PC-3 (cell line): Measurements from ENCODE around the gene CPT1C. TPM values are rescaled to one million over a fixed set of nuclear protein-coding genes. Genes with fewer than 3 reads are reported as not detected.

ENCODE experiments used
- ATAC-seq: fragments of 200-7000 bp; cut with Tn5 transposase; 2 replicates; pipeline ENCODE4 v1.9.1; 2020; ENCODE audit warnings: mild to moderate bottlenecking, moderate library complexity
- BruUV-seq: library from RNA; stranded (reverse); fragments of 400-500 nt; replicated peaks from 2 replicates; lab custom pipeline; 2021; lab: Mats Ljungman, UMichigan
- CTCF ChIA-PET: fragments of 300-600 bp; sonication (Branson Sonifier 250); formaldehyde crosslinking; loops from one replicate; lab custom pipeline; 2022; ENCODE audit warnings: antibody characterized with exemption; lab: Charles Lee
- POLR2A ChIA-PET: fragments of 300-600 bp; sonication (Branson Sonifier 250); formaldehyde crosslinking; loops from one replicate; lab custom pipeline; 2022; ENCODE audit warnings: antibody characterized with exemption; ENCODE audit not compliant: unreplicated experiment; lab: Charles Lee
- DNase-seq: peaks from one replicate; pipeline ENCODE4 v3.0.0-alpha.2; 2015
- H2AFZ ChIP-seq: fragments of 300-600 bp; sonication (generic); 2 replicates; pipeline ENCODE4 v1.6.0; 2016; ENCODE audit warnings: antibody characterized with exemption, low read length
- H3F3A ChIP-seq: fragments of 300-600 bp; sonication (generic); one replicate; pipeline ENCODE4 v1.6.0; 2017; ENCODE audit warnings: antibody characterized with exemption, low read length, control low read depth, mild to moderate bottlenecking; ENCODE audit not compliant: unreplicated experiment
- H3K27ac ChIP-seq: fragments of 300-600 bp; sonication (generic); 2 replicates; pipeline ENCODE4 v1.5.1; 2016; ENCODE audit warnings: mild to moderate bottlenecking, low read length
- H3K27me3 ChIP-seq: fragments of 300-600 bp; sonication (generic); 2 replicates; pipeline ENCODE4 v1.6.1; 2016; ENCODE audit warnings: low read length, mixed read lengths
- H3K36me3 ChIP-seq: fragments of 300-600 bp; sonication (generic); 2 replicates; pipeline ENCODE4 v1.6.1; 2016; ENCODE audit warnings: low read depth, mixed run types, low read length, mixed read lengths
- H3K4me1 ChIP-seq: fragments of 300-600 bp; sonication (generic); 2 replicates; pipeline ENCODE4 v1.5.1; 2016; ENCODE audit warnings: low read length; ENCODE audit not compliant: insufficient read depth
- H3K4me2 ChIP-seq: fragments of 300-600 bp; sonication (generic); 2 replicates; pipeline ENCODE4 v1.6.0; 2016; ENCODE audit warnings: low read length
- H3K4me3 ChIP-seq: fragments of 300-600 bp; sonication (generic); 2 replicates; pipeline ENCODE4 v1.5.1; 2016; ENCODE audit warnings: mild to moderate bottlenecking, low read length, mixed read lengths
- H3K79me2 ChIP-seq: fragments of 300-600 bp; sonication (generic); 2 replicates; pipeline ENCODE4 v1.6.1; 2017; ENCODE audit warnings: low read length, mixed read lengths
- H3K9ac ChIP-seq: fragments of 300-600 bp; sonication (generic); 2 replicates; pipeline ENCODE4 v1.6.0; 2016; ENCODE audit warnings: mild to moderate bottlenecking, low read length
- H3K9me2 ChIP-seq: fragments of 300-600 bp; sonication (generic); replicated peaks from 2 replicates; pipeline ENCODE4 v1.6.1; 2016; ENCODE audit warnings: mixed run types, low read length, mixed read lengths
- H3K9me3 ChIP-seq: fragments of 300-600 bp; sonication (generic); 2 replicates; pipeline ENCODE4 v1.6.1; 2016; ENCODE audit warnings: low read length, mixed read lengths
- H4K20me1 ChIP-seq: fragments of 300-600 bp; sonication (generic); 2 replicates; pipeline ENCODE4 v1.6.1; 2016; ENCODE audit warnings: low read length, mixed read lengths
- CTCF ChIP-seq: fragments of 300-600 bp; sonication (generic); conservative IDR thresholded peaks from 2 replicates; pipeline ENCODE4 v1.5.1; 2017; ENCODE audit warnings: antibody characterized with exemption, low read depth, mild to moderate bottlenecking, low read length
- EZH2 ChIP-seq: fragments of 300-600 bp; sonication (generic); IDR thresholded peaks from one replicate; pipeline ENCODE4 v1.6.1; 2017; ENCODE audit warnings: antibody characterized with exemption, mild to moderate bottlenecking, low read length; ENCODE audit not compliant: unreplicated experiment
- EZH2phosphoT487 ChIP-seq: fragments of 300-600 bp; sonication (generic); IDR thresholded peaks from 2 replicates; pipeline ENCODE4 v1.6.1; 2018; ENCODE audit warnings: mild to moderate bottlenecking, antibody characterized with exemption, low read length, borderline replicate concordance
- intact Hi-C: fragments of 100-400 bp; cut with micrococcal nuclease; formaldehyde crosslinking; loops from 2 replicates; pipeline ENCODE4 v1.9.0; 2023
- total RNA-seq: library from RNA; depleted of rRNA; stranded (reverse); fragments of >200 nt; gene quantifications from 2 replicates; pipeline ENCODE4 v1.2.3, GENCODE V29; 2014

CPT1C gene
- total RNA-seq, 1 experiment from 2014 or later: 11.5 TPM

- intact Hi-C loops: loop anchor here (1.0 to 5.0 kb wide), 5 partner anchors 87 to 199 kb away; partner anchors contain the start of genes AKT1S1, PRR12, RPS11 and TBC1D17
- Histone ChIP-seq H3K4me1 (peaks cover 20% of the 10 kb centered on the region), H3K9me2 (no peaks in the 10 kb centered on the region), H2AFZ (no peak overlapping the region; the same call in 1 of the 2 replicates), H3K27me3 (no peaks in the 10 kb centered on the region), H3K9ac (peak overlapping the region; percentile 99), H3K27ac (peak overlapping the region; percentile 80), H3K4me2 (peak overlapping the region; percentile 99), H3K9me3 (no peaks in the 10 kb centered on the region), H4K20me1 (peaks cover 34% of the 10 kb centered on the region), H3K36me3 (peaks cover 28% of the 10 kb centered on the region), H3K4me3 (peak overlapping the region; percentile 86), H3F3A (no peaks in the 10 kb centered on the region), H3K79me2 (peaks cover 53% of the 10 kb centered on the region)
- DNase-seq: peak; percentile 75
- no peak for ATAC-seq
- no TSS peak for BruUV-seq
- ChIA-PET CTCF (no interaction called here), POLR2A (interaction anchor here (0.6 kb wide), 1 partner anchor 151 kb away, joined by 3 read pairs; no protein-coding TSS in a partner anchor)
- TF ChIP-seq CTCF (peak; percentile 86), EZH2 (no peak)
Observed at GRCh38 chr19:49677901-49678674, 12.8 kb upstream of the CPT1C start.

- Histone ChIP-seq H3K79me2 (peaks cover 53% of the 10 kb centered on the region), H3K4me3 (peak overlapping the region; percentile 46), H2AFZ (no peak overlapping the region), H3K9ac (no peak overlapping the region), H3K27me3 (no peaks in the 10 kb centered on the region), H3K9me3 (no peaks in the 10 kb centered on the region), H3K27ac (no peak overlapping the region), H3K9me2 (no peaks in the 10 kb centered on the region), H3K4me2 (peak overlapping the region; percentile 99), H4K20me1 (peaks cover 34% of the 10 kb centered on the region), H3K4me1 (peaks cover 20% of the 10 kb centered on the region), H3K36me3 (peaks cover 38% of the 10 kb centered on the region), H3F3A (no peaks in the 10 kb centered on the region)
- ATAC-seq: no peak
- TF ChIP-seq EZH2phosphoT487 (no peak), CTCF (no peak), EZH2 (no peak)
- ChIA-PET CTCF (interaction anchor here (0.7 kb wide), 2 partner anchors 78 to 79 kb away, joined by 3 to 11 read pairs; no protein-coding TSS in a partner anchor), POLR2A (interaction anchor here (0.6 kb wide), 2 partner anchors 37 to 49 kb away, joined by 6 to 10 read pairs; no protein-coding TSS in a partner anchor)
- no TSS peak for BruUV-seq
- DNase-seq: peak; percentile 32
- intact Hi-C loops: loop anchor here (5.0 kb wide), 3 partner anchors 128 to 198 kb away; partner anchors contain the start of genes AKT1S1, RPS11 and TBC1D17
Observed at GRCh38 chr19:49678985-49679770, 11.7 kb upstream of the CPT1C start.
